Upper lobe of right lung (tissue), 1 donor: ENCODE measurements around the gene MEDAG. TPM values are rescaled to one million over a fixed set of nuclear protein-coding genes. Genes with fewer than 3 reads are reported as not detected.
A peak's percentile ranks its signal among the peaks of the same experiment; 100 is the strongest.

Experiments
- ATAC-seq: fragments of 200-7000 bp; cut with Tn5 transposase; one replicate; pipeline ENCODE4 v1.9.1; 2020; ENCODE audit warnings: mild to moderate bottlenecking, moderate library complexity
- DNase-seq: peaks from one replicate; pipeline ENCODE4 v3.0.0-alpha.2; 2020
- H3K27ac ChIP-seq: fragments of 200-600 bp; one replicate; pipeline ENCODE4 v1.8.0; 2022
- H3K27me3 ChIP-seq: fragments of 200-600 bp; one replicate; pipeline ENCODE4 v1.8.0; 2022; ENCODE audit warnings: mild to moderate bottlenecking
- H3K36me3 ChIP-seq: fragments of 200-600 bp; one replicate; pipeline ENCODE4 v1.8.0; 2022
- H3K4me1 ChIP-seq: fragments of 200-600 bp; one replicate; pipeline ENCODE4 v1.8.0; 2022
- H3K4me3 ChIP-seq: fragments of 200-600 bp; one replicate; pipeline ENCODE4 v1.8.0; 2022; ENCODE audit warnings: mild to moderate bottlenecking
- H3K9me3 ChIP-seq: fragments of 200-600 bp; one replicate; pipeline ENCODE4 v1.8.0; 2022
- intact Hi-C: fragments of 100-400 bp; cut with DNase I; formaldehyde crosslinking; loops from one replicate; pipeline ENCODE4 v1.11.0; 2022
- long read RNA-seq: library from polyadenylated mRNA; unstranded; transcript quantifications from one replicate; pipeline ENCODE4 v2.0.0, GENCODE V29; 2021
- total RNA-seq: library from RNA; stranded (reverse); fragmentation: NEBNext Ultra II Directional; extraction: Animal tissue kit (Norgen Biotek cat#: 25700); gene quantifications from one replicate; pipeline ENCODE4 v1.2.1, GENCODE V29; 2021
- TF ChIP-seq, protein P1 (sequence below): fragments of 200-600 bp; IDR thresholded peaks from one replicate; pipeline ENCODE4 v1.8.0; 2022; ENCODE audit warnings: antibody characterized with exemption
- donor health status: DM: no; HTN: yes; CAD: no; lungs with severe emphysema.

The MEDAG gene
- 5.5 TPM for total RNA-seq
- long read RNA-seq, transcript MEDAG-201 (5 exons, 2,374 nt), result major isoform, 18 of 19 reads
- long read RNA-seq, partial matches to known transcripts, result 0 of 19 reads
- long read RNA-seq, other reads (novel, unspliced or antisense), result 1 of 19 reads

DNA sequence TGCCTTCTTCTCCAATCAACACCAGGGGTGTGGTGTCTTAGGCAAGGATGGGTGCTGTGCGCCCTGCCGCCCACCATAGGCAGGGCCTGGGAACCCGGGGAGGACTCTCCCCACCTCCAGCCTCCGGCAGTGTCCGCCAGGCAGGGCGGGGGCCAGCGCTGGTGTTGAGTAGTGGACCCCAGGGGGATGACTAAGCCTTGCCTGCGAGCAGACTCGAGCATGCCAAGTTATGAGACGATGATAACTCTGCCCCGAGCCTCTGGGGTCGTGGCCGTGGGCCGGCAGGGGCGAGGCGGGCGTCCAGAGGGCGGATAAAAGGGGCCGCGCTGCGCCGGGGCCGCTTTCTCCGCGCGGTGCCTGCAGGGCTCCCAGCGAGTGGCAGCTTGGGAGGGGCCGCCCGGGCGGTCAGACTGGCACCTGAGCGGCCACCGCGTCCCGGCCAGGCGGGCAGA is at the start of gene MEDAG:
TSS of gene MEDAG (plus strand) at position 340 of the 452 bp plus-strand sequence. CDS start 245 bp downstream, outside the sequence.
- H3K27ac ChIP-seq, result peak within 1 kb of the TSS; percentile 47
- H3K9me3 ChIP-seq, result no peaks in the 10 kb centered on the region
- ATAC-seq (peak; percentile 42), DNase-seq (peak; percentile 67)
- intact Hi-C loops, result no loop called here
- no peaks in the 10 kb centered on the region for H3K36me3 ChIP-seq
- H3K4me1 ChIP-seq, result peaks cover 28% of the 10 kb centered on the region
- peak within 1 kb of the TSS; percentile 39 for H3K4me3 ChIP-seq
- H3K27me3 ChIP-seq, result peaks cover 17% of the 10 kb centered on the region
- TF ChIP-seq, protein P1, sequence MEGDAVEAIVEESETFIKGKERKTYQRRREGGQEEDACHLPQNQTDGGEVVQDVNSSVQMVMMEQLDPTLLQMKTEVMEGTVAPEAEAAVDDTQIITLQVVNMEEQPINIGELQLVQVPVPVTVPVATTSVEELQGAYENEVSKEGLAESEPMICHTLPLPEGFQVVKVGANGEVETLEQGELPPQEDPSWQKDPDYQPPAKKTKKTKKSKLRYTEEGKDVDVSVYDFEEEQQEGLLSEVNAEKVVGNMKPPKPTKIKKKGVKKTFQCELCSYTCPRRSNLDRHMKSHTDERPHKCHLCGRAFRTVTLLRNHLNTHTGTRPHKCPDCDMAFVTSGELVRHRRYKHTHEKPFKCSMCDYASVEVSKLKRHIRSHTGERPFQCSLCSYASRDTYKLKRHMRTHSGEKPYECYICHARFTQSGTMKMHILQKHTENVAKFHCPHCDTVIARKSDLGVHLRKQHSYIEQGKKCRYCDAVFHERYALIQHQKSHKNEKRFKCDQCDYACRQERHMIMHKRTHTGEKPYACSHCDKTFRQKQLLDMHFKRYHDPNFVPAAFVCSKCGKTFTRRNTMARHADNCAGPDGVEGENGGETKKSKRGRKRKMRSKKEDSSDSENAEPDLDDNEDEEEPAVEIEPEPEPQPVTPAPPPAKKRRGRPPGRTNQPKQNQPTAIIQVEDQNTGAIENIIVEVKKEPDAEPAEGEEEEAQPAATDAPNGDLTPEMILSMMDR, result no peak

DNA sequence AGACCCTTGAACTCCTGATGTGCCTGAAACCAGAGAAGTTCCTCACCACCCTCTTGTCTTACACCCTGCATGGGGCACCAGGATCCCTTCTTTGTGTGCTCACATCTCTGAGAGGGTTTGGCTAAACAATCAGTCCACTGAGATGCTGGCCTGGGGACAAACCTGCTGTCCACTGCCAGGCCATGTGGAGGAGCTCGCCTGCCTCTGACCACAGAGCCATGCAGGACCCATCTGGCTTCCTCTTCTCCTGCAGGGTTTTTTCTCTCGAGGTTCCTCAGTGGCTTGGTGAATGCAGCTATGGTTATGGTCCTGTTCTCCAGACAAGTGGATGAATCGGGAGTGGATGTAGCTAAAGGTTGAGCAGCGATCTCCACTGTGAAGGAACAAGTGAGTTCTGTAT is 49.1 kb upstream of the MEDAG start:
- Histone ChIP-seq H3K9me3 (no peaks in the 10 kb centered on the region), H3K27ac (no peak overlapping the region), H3K36me3 (no peaks in the 10 kb centered on the region), H3K4me1 (peaks cover 5% of the 10 kb centered on the region), H3K4me3 (no peak overlapping the region), H3K27me3 (no peaks in the 10 kb centered on the region)
- TF ChIP-seq, protein P1, result no peak
- ATAC-seq (no peak), DNase-seq (no peak)
- intact Hi-C loops, result no loop called here

DNA sequence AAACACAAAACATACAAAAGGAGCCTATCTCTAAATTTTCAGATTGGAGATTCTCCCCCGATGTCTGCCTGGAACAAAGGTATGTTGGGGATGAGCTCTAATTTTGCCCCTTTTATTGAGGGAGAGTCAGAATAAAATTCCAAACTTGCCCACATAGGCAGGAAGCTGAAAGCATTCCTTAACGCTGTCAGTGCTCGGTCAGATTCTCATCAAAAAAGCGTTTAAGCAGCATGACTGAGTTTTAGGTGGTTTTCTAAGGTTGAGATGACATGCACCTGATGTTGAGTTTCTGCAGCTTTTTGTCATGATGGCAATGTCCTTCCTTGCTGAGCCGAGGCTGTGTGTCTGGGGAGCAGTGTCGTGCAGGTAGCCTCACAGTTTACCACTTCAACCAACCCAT is 48.4 kb upstream of the MEDAG start:
- intact Hi-C loops, result no loop called here

DNA sequence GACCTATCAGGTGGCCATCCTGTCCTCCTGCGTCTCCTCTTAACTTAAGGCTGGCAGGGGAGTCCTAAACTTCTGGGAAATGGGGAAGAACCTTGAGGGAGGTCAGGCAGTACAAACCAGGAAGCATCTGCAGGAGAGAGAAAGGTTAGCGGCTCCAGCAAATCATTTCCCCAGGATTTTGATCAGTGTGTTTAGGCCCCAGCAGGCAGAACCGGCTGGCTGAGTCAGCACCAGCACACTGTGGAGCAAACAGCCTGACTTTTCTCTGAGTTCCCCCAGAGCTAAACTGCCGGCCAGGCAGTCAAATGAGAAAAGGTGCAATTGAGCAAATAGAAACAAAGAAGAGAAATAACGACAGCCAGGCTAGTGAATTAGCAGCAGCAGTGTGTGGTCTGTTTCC is 46.7 kb upstream of the MEDAG start:
- Histone ChIP-seq H3K9me3 (no peaks in the 10 kb centered on the region), H3K4me1 (peaks cover 5% of the 10 kb centered on the region), H3K27me3 (no peaks in the 10 kb centered on the region), H3K27ac (no peak overlapping the region), H3K36me3 (no peaks in the 10 kb centered on the region), H3K4me3 (no peak overlapping the region)
- ATAC-seq (no peak), DNase-seq (no peak)
- intact Hi-C loops, result no loop called here
- TF ChIP-seq, protein P1, result no peak

More for the DNA sequence above, 48.4 kb upstream of the MEDAG start:
- TF ChIP-seq, protein P1, result no peak
- DNase-seq (no peak), ATAC-seq (no peak)
- Histone ChIP-seq H3K27ac (no peak overlapping the region), H3K9me3 (no peaks in the 10 kb centered on the region), H3K4me1 (peaks cover 5% of the 10 kb centered on the region), H3K27me3 (no peaks in the 10 kb centered on the region), H3K4me3 (no peak overlapping the region), H3K36me3 (no peaks in the 10 kb centered on the region)

DNA sequence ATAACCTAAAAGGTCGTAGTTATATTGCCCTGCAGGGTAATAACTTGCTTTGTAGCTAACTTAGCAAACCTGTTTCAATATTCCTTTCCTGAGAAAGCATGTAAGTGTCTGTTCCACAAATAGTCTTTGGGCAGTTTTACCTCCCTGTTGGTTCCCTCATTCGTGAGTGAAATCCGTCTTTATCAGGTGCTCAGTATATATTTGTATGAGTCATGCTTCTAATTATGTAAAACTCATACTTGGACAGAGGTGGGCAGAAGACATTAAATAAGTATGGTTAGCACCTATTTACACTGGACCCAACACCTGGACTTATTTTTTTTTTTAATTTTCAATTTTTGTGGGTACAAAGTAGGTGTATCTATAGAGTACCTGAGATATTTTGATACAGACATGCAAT is 44.9 kb upstream of the MEDAG start:
- TF ChIP-seq, protein P1, result no peak
- Histone ChIP-seq H3K4me3 (no peak overlapping the region), H3K27ac (no peak overlapping the region), H3K9me3 (no peaks in the 10 kb centered on the region), H3K36me3 (no peaks in the 10 kb centered on the region), H3K27me3 (no peaks in the 10 kb centered on the region), H3K4me1 (no peaks in the 10 kb centered on the region)
- DNase-seq (no peak), ATAC-seq (no peak)
- intact Hi-C loops, result no loop called here
